Ovary (tissue), 9 donors: Measurements from ENCODE around the gene EIF3K. TPM values are rescaled to one million over a fixed set of nuclear protein-coding genes. Genes with fewer than 3 reads are reported as not detected.

Experiments
- DNase-seq, 5 donors: peaks; one replicate each; pipeline ENCODE4 v3.0.0-alpha.2; 2019 to 2020
- H3K27ac ChIP-seq, 2 donors: fragments of 200-600 bp; one replicate each; pipeline versions ENCODE4 v1.5.1 to v1.8.0; 2019 to 2022
- H3K27me3 ChIP-seq: fragments of 200-600 bp; one replicate; pipeline ENCODE4 v1.8.0; 2022
- H3K36me3 ChIP-seq: fragments of 200-600 bp; sonication (generic); one replicate; pipeline ENCODE4 v1.5.1; 2019
- H3K4me1 ChIP-seq: one replicate; pipeline ENCODE4 v1.8.1; 2013; ENCODE audit warnings: mild to moderate bottlenecking, moderate library complexity; ENCODE audit not compliant: insufficient read depth
- H3K4me3 ChIP-seq: fragments of 200-600 bp; sonication (generic); one replicate; pipeline ENCODE4 v1.5.1; 2017
- H3K9me3 ChIP-seq, 2 donors: fragments of 200-600 bp in 1 of 2; sonication (generic) in 1 of 2; one replicate each; pipeline versions ENCODE4 v1.5.1 to v1.8.1; 2013 to 2019; ENCODE audit warnings: mild to moderate bottlenecking in 1 of 2, moderate library complexity in 1 of 2
- EP300 ChIP-seq: sonication (generic); formaldehyde crosslinking; IDR thresholded peaks from one replicate; pipeline ENCODE4 v1.6.1; 2017; ENCODE audit warnings: antibody characterized with exemption
- POLR2A ChIP-seq: fragments of 450-650 bp; IDR thresholded peaks from one replicate; pipeline ENCODE4 v1.6.1; 2017; ENCODE audit warnings: antibody characterized with exemption, mild to moderate bottlenecking, moderate library complexity
- WGBS, 3 donors: extraction: QIAGEN DNeasy Blood & Tissue Kit in 1 of 3; methylation state at CpG; one replicate each; pipeline versions ENCODE4 v1.1.5 to v1.1.7; 2013 to 2017; 5-methylcytosine and 5-hydroxymethylcytosine counted together
- intact Hi-C, 4 donors: fragments of 100-400 bp; cut with DNase I; formaldehyde crosslinking; loops; one replicate each; pipeline versions ENCODE4 v1.11.0 to v1.15.1; 2022 to 2023
- polyA plus RNA-seq, 2 donors: library from polyadenylated mRNA; stranded (reverse); fragments of 200-250 nt in 1 of 2; fragments of 350-450 nt in 1 of 2; fragmentation: Illumina TruSeq in 1 of 2; extraction: RNeasy Lipid Tissue Mini Kit (QIAGEN cat#74804) in 1 of 2; gene quantifications; one replicate each; pipeline ENCODE4 v1.2.3, GENCODE V29; 2013 to 2014
- total RNA-seq, 7 donors: library from RNA; depleted of rRNA in 2 of 7; stranded (reverse); fragments of >200 nt in 2 of 7; fragmentation: NEBNext Ultra II Directional in 3 of 7; extraction: Animal tissue kit (Norgen Biotek cat#: 25700) in 3 of 7; gene quantifications; one replicate each; pipeline versions ENCODE4 v1.1.0 to v1.2.4, GENCODE V29; 2016 to 2023
- TF ChIP-seq, protein P1 (sequence below), 3 donors: fragments of 450-650 bp in 2 of 3; fragments of 200-600 bp in 1 of 3; IDR thresholded peaks; one replicate each; pipeline versions ENCODE4 v1.5.1 to v1.8.0; 2016 to 2022; ENCODE audit warnings: antibody characterized with exemption in 3 of 3, mild to moderate bottlenecking in 1 of 3
- donor health status: DM: no; HTN: no; CAD: no; lungs with moderate emphysema.
- donor health status: DM: no; HTN: no; CAD: no.
- donor health status: Bipolar disorder and iron deficiency.
- donor health status: DM: yes; HTN: yes; CAD: no.
- donor health status: DM: no; HTN: no; CAD: no.
- donor health status: DM: yes; HTN: yes; CAD: no.

Gene EIF3K
- total and polyA plus RNA-seq, 9 donors = 215 to 527 (median 267) TPM

DNA sequence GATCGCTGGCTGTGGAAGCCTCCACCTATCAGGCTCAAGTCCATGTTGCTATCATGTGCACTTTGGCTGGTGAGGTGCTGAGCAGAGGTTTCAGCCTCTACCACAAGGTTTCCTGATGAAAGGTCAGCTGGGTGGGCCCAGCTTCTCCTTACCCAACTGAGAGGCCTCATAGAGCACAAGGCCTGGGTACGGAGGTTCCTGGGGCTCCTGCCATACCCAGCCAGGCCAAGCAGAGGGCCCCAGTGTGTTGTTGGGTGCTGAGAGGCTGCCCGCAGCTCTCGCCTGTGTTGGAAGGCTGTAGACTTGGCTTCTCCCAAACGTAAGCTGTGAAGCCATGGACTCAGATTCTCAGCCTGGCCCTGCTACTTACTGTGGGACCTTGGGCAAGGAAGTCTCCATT, 56.6 kb downstream of the EIF3K start:
- H3K9me3 ChIP-seq = no peaks in the 10 kb centered on the region
- 86 to 87% (median 87%) methylated on average over 5 of the region's 5 CpGs for WGBS, 3 donors
- intact Hi-C loops = no loop called here
- no peaks in the 10 kb centered on the region for H3K27me3 ChIP-seq
- H3K36me3 ChIP-seq = no peaks in the 10 kb centered on the region
- peak overlapping the region; percentile 4 to 8 for H3K27ac ChIP-seq
- TF ChIP-seq, protein P1, sequence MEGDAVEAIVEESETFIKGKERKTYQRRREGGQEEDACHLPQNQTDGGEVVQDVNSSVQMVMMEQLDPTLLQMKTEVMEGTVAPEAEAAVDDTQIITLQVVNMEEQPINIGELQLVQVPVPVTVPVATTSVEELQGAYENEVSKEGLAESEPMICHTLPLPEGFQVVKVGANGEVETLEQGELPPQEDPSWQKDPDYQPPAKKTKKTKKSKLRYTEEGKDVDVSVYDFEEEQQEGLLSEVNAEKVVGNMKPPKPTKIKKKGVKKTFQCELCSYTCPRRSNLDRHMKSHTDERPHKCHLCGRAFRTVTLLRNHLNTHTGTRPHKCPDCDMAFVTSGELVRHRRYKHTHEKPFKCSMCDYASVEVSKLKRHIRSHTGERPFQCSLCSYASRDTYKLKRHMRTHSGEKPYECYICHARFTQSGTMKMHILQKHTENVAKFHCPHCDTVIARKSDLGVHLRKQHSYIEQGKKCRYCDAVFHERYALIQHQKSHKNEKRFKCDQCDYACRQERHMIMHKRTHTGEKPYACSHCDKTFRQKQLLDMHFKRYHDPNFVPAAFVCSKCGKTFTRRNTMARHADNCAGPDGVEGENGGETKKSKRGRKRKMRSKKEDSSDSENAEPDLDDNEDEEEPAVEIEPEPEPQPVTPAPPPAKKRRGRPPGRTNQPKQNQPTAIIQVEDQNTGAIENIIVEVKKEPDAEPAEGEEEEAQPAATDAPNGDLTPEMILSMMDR (IDR thresholded peaks at IDR 0.05) = no peak
- TF ChIP-seq EP300 (no peak), POLR2A (no peak)
- DNase-seq = no peak
- H3K4me1 ChIP-seq = peaks cover 36% of the 10 kb centered on the region
- H3K4me3 ChIP-seq = no peak overlapping the region

DNA sequence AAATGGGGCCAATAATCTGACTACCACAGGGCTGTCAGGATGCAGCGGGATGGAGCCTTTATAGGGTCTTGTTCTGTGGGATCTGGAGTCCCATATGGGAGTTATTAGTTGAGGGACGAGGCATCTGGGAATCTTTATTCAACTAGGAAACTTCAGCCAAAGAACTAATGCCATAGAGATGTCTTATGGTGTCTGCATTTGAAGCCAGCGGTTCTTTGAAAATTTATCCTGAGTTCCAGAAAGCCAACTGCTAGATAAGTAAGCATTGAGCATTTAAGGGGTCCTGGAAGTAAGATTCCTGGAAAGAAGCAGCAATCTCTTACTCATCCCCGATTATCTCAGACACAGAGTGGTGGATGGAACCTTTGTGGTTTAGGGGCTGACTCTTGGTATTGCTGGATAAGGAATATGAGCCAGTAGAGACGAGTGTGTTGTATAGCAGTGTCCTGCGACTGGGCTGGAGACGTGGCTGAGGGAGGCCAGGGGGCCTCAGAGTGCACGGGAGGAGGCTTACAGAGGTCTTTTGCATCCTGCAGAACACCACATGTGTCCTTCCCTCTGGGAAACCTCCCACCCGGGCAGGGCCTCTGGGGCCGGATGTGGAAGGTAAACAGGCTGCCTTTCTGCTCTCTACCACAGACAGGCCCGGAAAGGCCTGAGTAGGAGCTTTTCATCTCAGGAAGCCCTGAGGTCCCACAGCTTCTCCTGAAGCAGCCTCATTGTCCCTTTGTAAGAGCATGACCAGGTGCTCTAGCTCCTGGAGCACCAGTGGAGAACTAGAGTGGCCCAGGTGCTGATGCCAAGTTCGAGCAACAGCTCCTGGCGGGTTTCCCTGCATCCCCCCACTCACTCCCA, 57.3 kb downstream of the EIF3K start:
- Histone ChIP-seq H3K36me3 (no peaks in the 10 kb centered on the region), H3K4me1 (peaks cover 36% of the 10 kb centered on the region), H3K9me3 (no peaks in the 10 kb centered on the region), H3K27me3 (no peaks in the 10 kb centered on the region), H3K27ac (peak overlapping the region; percentile 8 to 21), H3K4me3 (no peak overlapping the region)
- intact Hi-C loops = no loop called here
- WGBS, 3 donors = 15 to 25% (median 19%) methylated on average over 13 of the region's 13 CpGs
- DNase-seq = peak in 3 of 5 donors; percentile 57 to 72 (median 59)
- TF ChIP-seq, protein P1 (IDR thresholded peaks at IDR 0.05) = no peak
- no peak for TF ChIP-seq POLR2A
- TF ChIP-seq EP300 = no peak

DNA sequence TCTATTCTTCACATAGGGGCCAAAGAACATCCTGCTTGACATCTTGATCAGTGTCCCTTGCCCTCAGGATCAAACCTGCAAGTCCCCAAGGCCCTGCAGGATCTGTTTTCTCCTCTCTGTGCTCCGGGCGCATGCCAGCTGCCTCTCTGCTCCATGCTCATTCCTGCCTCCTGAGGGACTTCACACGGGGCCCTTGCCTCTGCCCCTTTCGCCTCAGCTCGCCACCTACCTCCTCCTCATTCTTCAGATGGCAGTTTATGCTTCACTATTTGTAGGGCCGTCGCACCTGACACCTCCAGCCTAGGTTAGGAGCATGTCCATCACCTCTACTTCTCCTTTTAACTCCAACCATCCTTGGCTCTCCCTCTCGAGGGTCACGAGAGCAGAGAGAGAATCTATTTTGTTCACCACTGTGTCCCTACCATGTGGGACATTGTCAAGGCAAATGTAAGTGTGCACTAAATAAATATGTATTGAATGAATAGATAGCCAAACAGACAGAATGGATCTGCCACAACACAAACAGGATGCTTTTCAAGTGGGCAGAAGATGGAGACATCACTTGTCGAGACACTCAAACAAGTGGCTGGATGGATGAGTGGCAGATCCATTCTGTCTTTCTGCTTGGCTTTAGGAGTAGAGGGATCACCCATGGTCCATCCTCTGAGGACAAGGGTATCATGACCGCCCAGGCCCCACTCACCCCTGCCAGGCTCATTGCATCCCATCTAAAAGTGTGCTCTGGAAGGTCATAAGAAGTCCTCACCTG, 58.1 kb downstream of the EIF3K start:
- WGBS, 3 donors = 73 to 80% (median 80%) methylated on average over 11 of the region's 11 CpGs
- intact Hi-C loops = no loop called here
- H3K4me3 ChIP-seq = no peak overlapping the region

DNA sequence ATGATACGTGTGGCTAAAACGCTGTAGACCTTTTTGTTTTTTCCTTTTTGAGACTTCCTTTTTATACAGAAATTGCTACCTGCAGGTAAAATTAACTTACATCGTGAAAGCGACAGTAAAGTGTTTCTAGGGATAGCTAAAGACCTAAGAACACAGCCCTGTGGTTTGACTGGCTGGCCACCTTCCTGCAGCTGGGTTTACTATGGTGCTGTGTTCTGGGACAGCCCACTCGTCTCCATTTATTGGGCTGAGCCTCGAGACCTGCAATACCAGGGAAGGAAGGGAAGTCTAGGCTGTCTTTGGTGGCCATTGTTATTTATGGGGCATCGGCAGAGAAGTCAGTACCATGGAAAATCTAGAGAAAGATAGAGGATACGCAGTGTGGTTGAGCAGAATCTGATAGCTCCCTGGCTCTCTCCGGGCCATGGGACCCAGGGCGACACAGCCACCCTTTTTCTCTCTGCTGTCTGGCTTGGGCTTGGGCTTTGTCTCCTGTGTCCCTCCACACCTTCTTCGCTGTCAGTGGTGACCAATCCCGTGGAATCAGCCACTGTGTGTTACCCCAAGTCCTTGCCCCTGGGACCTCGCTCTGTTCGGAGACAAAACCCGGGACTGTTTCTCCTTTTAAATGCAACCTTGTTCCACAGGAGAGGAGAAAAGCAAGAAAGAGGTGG, 59.4 kb downstream of the EIF3K start:
- no peak overlapping the region for H3K4me3 ChIP-seq
- no peaks in the 10 kb centered on the region for H3K27me3 ChIP-seq
- H3K4me1 ChIP-seq = peaks cover 40% of the 10 kb centered on the region
- no peaks in the 10 kb centered on the region for H3K9me3 ChIP-seq
- no peaks in the 10 kb centered on the region for H3K36me3 ChIP-seq
- no peak for DNase-seq
- intact Hi-C loops = no loop called here
- WGBS, 3 donors = 87 to 91% (median 88%) methylated on average over 15 of the region's 15 CpGs
- no peak for TF ChIP-seq POLR2A
- TF ChIP-seq EP300 = no peak
- TF ChIP-seq, protein P1 (IDR thresholded peaks at IDR 0.05) = no peak
- H3K27ac ChIP-seq = no peak overlapping the region

More for the DNA sequence above, 58.1 kb downstream of the EIF3K start:
- Histone ChIP-seq H3K4me1 (peaks cover 31% of the 10 kb centered on the region), H3K9me3 (no peaks in the 10 kb centered on the region), H3K27me3 (no peaks in the 10 kb centered on the region), H3K27ac (peak overlapping the region in 1 of 2 donors; percentile 8), H3K36me3 (no peaks in the 10 kb centered on the region)
- DNase-seq = no peak
- no peak for TF ChIP-seq POLR2A
- TF ChIP-seq EP300 = no peak
- TF ChIP-seq, protein P1 (IDR thresholded peaks at IDR 0.05) = no peak
